Neural cell (in vitro differentiated cells): Measurements from ENCODE around the gene ARFGAP1. TPM values are rescaled to one million over a fixed set of nuclear protein-coding genes. Genes with fewer than 3 reads are reported as not detected.

Experiments
- H2AFZ ChIP-seq: fragments of 200-600, 300-800 bp; sonication (generic), shearing (Covaris generic); 2 replicates; pipeline ENCODE4 v1.6.0; 2014; ENCODE audit warnings: low read depth, mild to moderate bottlenecking, antibody characterized with exemption, low read length, moderate library complexity
- H3F3A ChIP-seq: fragments of 200-600 bp; shearing (Covaris generic); 2 replicates; pipeline ENCODE4 v1.6.1; 2016; ENCODE audit warnings: mild to moderate bottlenecking, moderate library complexity, mixed read lengths, antibody characterized with exemption, low read length; ENCODE audit not compliant: insufficient read depth, poor library complexity, severe bottlenecking
- H3K27ac ChIP-seq: fragments of 200-600, 300-800 bp; sonication (generic), shearing (Covaris generic); 2 replicates; pipeline ENCODE4 v1.5.1; 2014; ENCODE audit warnings: mild to moderate bottlenecking, low read length, moderate library complexity
- H3K27me3 ChIP-seq: fragments of 300-800, 200-600 bp; sonication (generic), shearing (Covaris generic); 2 replicates; pipeline ENCODE4 v1.6.0; 2014; ENCODE audit warnings: mild to moderate bottlenecking, low read depth, low read length, moderate library complexity; ENCODE audit not compliant: insufficient read depth
- H3K36me3 ChIP-seq: fragments of 300-800, 200-600 bp; sonication (generic), shearing (Covaris generic); 2 replicates; pipeline ENCODE4 v1.5.1; 2014; ENCODE audit warnings: mild to moderate bottlenecking, antibody characterized with exemption, low read length, moderate library complexity; ENCODE audit not compliant: insufficient read depth
- H3K4me2 ChIP-seq: fragments of 300-800, 200-600 bp; sonication (generic), shearing (Covaris generic); 2 replicates; pipeline ENCODE4 v1.6.0; 2014; ENCODE audit warnings: mild to moderate bottlenecking, low read length
- H3K4me3 ChIP-seq: fragments of 300-800, 200-600 bp; sonication (generic), shearing (Covaris generic); 2 replicates; pipeline ENCODE4 v1.5.1; 2014; ENCODE audit warnings: mild to moderate bottlenecking, low read length, moderate library complexity
- H3K79me2 ChIP-seq: fragments of 200-600 bp; shearing (Covaris generic); replicated peaks from 2 replicates; pipeline ENCODE4 v1.6.0; 2014; ENCODE audit warnings: mild to moderate bottlenecking, low read length, moderate library complexity; ENCODE audit not compliant: insufficient read depth
- H3K9ac ChIP-seq: fragments of 300-800, 200-600 bp; sonication (generic), shearing (Covaris generic); 2 replicates; pipeline ENCODE4 v1.6.1; 2016; ENCODE audit warnings: mild to moderate bottlenecking, low read length, mixed read lengths
- H3K9me2 ChIP-seq: fragments of 200-600 bp; shearing (Covaris generic); 2 replicates; pipeline ENCODE4 v1.6.1; 2016; ENCODE audit warnings: mild to moderate bottlenecking, low read length, mixed read lengths; ENCODE audit not compliant: insufficient read depth
- H3K9me3 ChIP-seq: fragments of 200-600, 300-800 bp; sonication (generic), shearing (Covaris generic); 2 replicates; pipeline ENCODE4 v1.6.1; 2016; ENCODE audit warnings: mild to moderate bottlenecking, mixed run types, low read length, moderate library complexity, mixed read lengths
- H4K20me1 ChIP-seq: fragments of 200-600 bp; shearing (Covaris generic); 2 replicates; pipeline ENCODE4 v1.6.1; 2016; ENCODE audit warnings: mild to moderate bottlenecking, mixed run types; ENCODE audit not compliant: insufficient read depth
- CTCF ChIP-seq: fragments of 450-650 bp; IDR thresholded peaks from 2 replicates; pipeline ENCODE4 v1.5.1; 2014; ENCODE audit warnings: antibody characterized with exemption, mild to moderate bottlenecking, moderate library complexity; ENCODE audit not compliant: poor library complexity, severe bottlenecking
- EP300 ChIP-seq: fragments of 450-650 bp; conservative IDR thresholded peaks from 2 replicates; pipeline ENCODE4 v1.6.1; 2014; ENCODE audit warnings: antibody characterized with exemption, mild to moderate bottlenecking, moderate library complexity; ENCODE audit not compliant: poor library complexity, severe bottlenecking
- EZH2 ChIP-seq: fragments of 200-600, 300-800 bp; shearing (Covaris generic), sonication (generic); IDR thresholded peaks from 2 replicates; pipeline ENCODE4 v1.6.1; 2014; ENCODE audit warnings: antibody characterized with exemption, low read length, borderline replicate concordance, mild to moderate bottlenecking; ENCODE audit not compliant: insufficient read depth, poor library complexity, severe bottlenecking
- MXI1 ChIP-seq: fragments of 450-650 bp; conservative IDR thresholded peaks from 2 replicates; pipeline ENCODE4 v1.6.1; 2014; ENCODE audit warnings: antibody characterized with exemption, mild to moderate bottlenecking; ENCODE audit not compliant: poor library complexity, severe bottlenecking
- POLR2AphosphoS5 ChIP-seq: IDR thresholded peaks from 2 replicates; pipeline ENCODE4 v1.6.1; 2012
- RAD21 ChIP-seq: fragments of 450-650 bp; conservative IDR thresholded peaks from 2 replicates; pipeline ENCODE4 v1.6.1; 2014; ENCODE audit warnings: antibody characterized with exemption, mild to moderate bottlenecking, moderate library complexity
- REST ChIP-seq: IDR thresholded peaks from 2 replicates; pipeline ENCODE4 v1.6.1; 2012; ENCODE audit warnings: borderline replicate concordance
- SMC3 ChIP-seq: fragments of 450-650 bp; conservative IDR thresholded peaks from 2 replicates; pipeline ENCODE4 v1.6.1; 2014; ENCODE audit warnings: antibody characterized with exemption, mild to moderate bottlenecking, moderate library complexity; ENCODE audit not compliant: poor library complexity
- TAF1 ChIP-seq: IDR thresholded peaks from 2 replicates; pipeline ENCODE4 v1.6.1; 2012; ENCODE audit warnings: low read depth
- polyA plus RNA-seq: library from polyadenylated mRNA; depleted of rRNA; stranded (reverse); fragments of >200 nt; gene quantifications from 2 replicates; pipeline ENCODE4 v1.2.3, GENCODE V29; 2014

ARFGAP1 gene
- polyA plus RNA-seq, 1 donor from 2014 or later, result 70.2 TPM

- no peaks in the 10 kb centered on the region for H3K36me3 ChIP-seq
- no peaks in the 10 kb centered on the region for H3F3A ChIP-seq
- no peaks in the 10 kb centered on the region for H3K79me2 ChIP-seq
- no peak overlapping the region for H3K4me2 ChIP-seq
- no peaks in the 10 kb centered on the region for H4K20me1 ChIP-seq
- H2AFZ ChIP-seq, result no peak overlapping the region
- no peak overlapping the region for H3K4me3 ChIP-seq
- H3K27ac ChIP-seq, result no peak overlapping the region
- no peaks in the 10 kb centered on the region for H3K27me3 ChIP-seq
- H3K9me2 ChIP-seq, result no peaks in the 10 kb centered on the region
- TF ChIP-seq RAD21 (no peak), TAF1 (no peak), POLR2AphosphoS5 (no peak), CTCF (no peak), SMC3 (no peak), EZH2 (no peak), EP300 (no peak), REST (no peak), MXI1 (no peak)
- no peak overlapping the region for H3K9ac ChIP-seq
- no peaks in the 10 kb centered on the region for H3K9me3 ChIP-seq
Measured at GRCh38 chr20:63316502-63316921, 43.9 kb downstream of the ARFGAP1 start.

- Histone ChIP-seq H3K79me2 (no peaks in the 10 kb centered on the region), H3K4me3 (no peak overlapping the region), H2AFZ (no peak overlapping the region), H3K9me3 (no peaks in the 10 kb centered on the region), H4K20me1 (no peaks in the 10 kb centered on the region), H3K9me2 (no peaks in the 10 kb centered on the region), H3K4me2 (no peak overlapping the region), H3K36me3 (no peaks in the 10 kb centered on the region), H3K9ac (no peak overlapping the region), H3K27ac (no peak overlapping the region), H3F3A (no peaks in the 10 kb centered on the region), H3K27me3 (no peaks in the 10 kb centered on the region)
- no peak for TF ChIP-seq CTCF
- TF ChIP-seq EZH2, result no peak
- no peak for TF ChIP-seq REST
- no peak for TF ChIP-seq MXI1
- no peak for TF ChIP-seq RAD21
- no peak for TF ChIP-seq EP300
- TF ChIP-seq SMC3, result no peak
- TF ChIP-seq TAF1, result no peak
- TF ChIP-seq POLR2AphosphoS5, result no peak
Measured at GRCh38 chr20:63317061-63317460, 44.4 kb downstream of the ARFGAP1 start.
